IMR-90 (cell line): Measurements from ENCODE around the gene GLG1.

Experiments used
- BHLHE40 ChIP-seq: fragments of 150-350 bp; IDR thresholded peaks from 2 replicates; pipeline ENCODE4 v1.6.1; 2016; ENCODE audit warnings: mild to moderate bottlenecking, low read depth, low read length
- CEBPB ChIP-seq: IDR thresholded peaks from 2 replicates; pipeline ENCODE4 v1.6.1; 2012; ENCODE audit warnings: low read depth, low read length, improper control_type of control experiment
- CTCF ChIP-seq: conservative IDR thresholded peaks from 2 replicates; pipeline ENCODE4 v1.5.1; 2012; ENCODE audit warnings: mild to moderate bottlenecking, low read depth, low read length, improper control_type of control experiment
- MXI1 ChIP-seq: IDR thresholded peaks from 2 replicates; pipeline ENCODE4 v1.6.1; 2012; ENCODE audit warnings: low read depth, mild to moderate bottlenecking, low read length, moderate library complexity, borderline replicate concordance
- POLR2A ChIP-seq: IDR thresholded peaks from 2 replicates; pipeline ENCODE4 v1.6.1; 2012; ENCODE audit warnings: mild to moderate bottlenecking, low read depth, low read length
- RCOR1 ChIP-seq: IDR thresholded peaks from 2 replicates; pipeline ENCODE4 v1.6.1; 2012; ENCODE audit warnings: mild to moderate bottlenecking, low read length, improper control_type of control experiment; ENCODE audit not compliant: insufficient replicate concordance
- USF2 ChIP-seq: fragments of 150-350 bp; IDR thresholded peaks from 2 replicates; pipeline ENCODE4 v1.6.1; 2017; ENCODE audit warnings: mild to moderate bottlenecking, antibody characterized with exemption, low read length, low read depth

- TF ChIP-seq CEBPB (no peak), CTCF (no peak), RCOR1 (no peak), POLR2A (no peak), BHLHE40 (no peak), USF2 (no peak), MXI1 (no peak)
These were observed 85.2 kb downstream of the GLG1 start for GRCh38 chr16:74521691-74522090.
